CD14-positive monocyte (primary cell): ENCODE measurements around the gene CACNA1C. TPM values are rescaled to one million over a fixed set of nuclear protein-coding genes. Genes with fewer than 3 reads are reported as not detected.

Source experiments
- DNase-seq, 3 donors: peaks; one replicate each; pipeline ENCODE4 v3.0.0-alpha.2; 2011 to 2022
- H2AFZ ChIP-seq: 2 replicates; pipeline ENCODE4 v1.6.0; 2012; ENCODE audit warnings: mild to moderate bottlenecking, low read depth, low read length, inconsistent platforms; ENCODE audit not compliant: insufficient read depth, poor library complexity, severe bottlenecking
- H3K27ac ChIP-seq, 2 donors: 1 replicate in 1 of 2; 2 replicates in 1 of 2; pipeline ENCODE4 v1.5.1; 2012 to 2013; ENCODE audit warnings: low read length in 2 of 2, control low read depth in 1 of 2, inconsistent platforms in 1 of 2, low read depth in 1 of 2, mild to moderate bottlenecking in 1 of 2
- H3K27me3 ChIP-seq, 2 donors: one replicate each; pipeline versions ENCODE4 v1.6.0 to v1.6.1; 2011 to 2013; ENCODE audit warnings: low read length in 2 of 2; ENCODE audit not compliant: control insufficient read depth in 2 of 2, insufficient read depth in 2 of 2
- H3K36me3 ChIP-seq, 2 donors: replicated peaks in 1 of 2; 1 replicate in 1 of 2; 2 replicates in 1 of 2; pipeline versions ENCODE4 v1.5.1 to v1.6.1; 2012 to 2013; ENCODE audit warnings: low read length in 2 of 2, control low read depth in 1 of 2, inconsistent platforms in 1 of 2, mild to moderate bottlenecking in 1 of 2; ENCODE audit not compliant: insufficient read depth in 2 of 2, control insufficient read depth in 1 of 2
- H3K4me1 ChIP-seq, 2 donors: 1 replicate in 1 of 2; 2 replicates in 1 of 2; pipeline versions ENCODE4 v1.5.1 to v1.6.1; 2012 to 2013; ENCODE audit warnings: low read length in 2 of 2, control low read depth in 1 of 2, inconsistent platforms in 1 of 2, mild to moderate bottlenecking in 1 of 2, moderate library complexity in 1 of 2; ENCODE audit not compliant: insufficient read depth in 2 of 2, control insufficient read depth in 1 of 2
- H3K4me2 ChIP-seq: replicated peaks from 2 replicates; pipeline ENCODE3; 2012; ENCODE audit warnings: low read length, moderate library complexity, mild to moderate bottlenecking; ENCODE audit not compliant: poor library complexity, severe bottlenecking; ENCODE audit errors: extremely low read depth
- H3K4me3 ChIP-seq, 3 experiments: fragments of 200-600 bp in 1 of 3; sonication (generic) in 1 of 3; replicated peaks in 1 of 3; 1 replicate in 2 of 3; 2 replicates in 1 of 3; pipeline ENCODE4 v1.5.1; 2011 to 2013; ENCODE audit warnings: low read length in 3 of 3, mild to moderate bottlenecking in 3 of 3, control low read depth in 2 of 3, low read depth in 2 of 3, inconsistent platforms in 1 of 3, moderate library complexity in 1 of 3
- H3K79me2 ChIP-seq: 2 replicates; pipeline ENCODE4 v1.6.0; 2012; ENCODE audit warnings: mild to moderate bottlenecking, control low read depth, inconsistent platforms, low read length, moderate library complexity; ENCODE audit not compliant: insufficient read depth
- H3K9ac ChIP-seq: 2 replicates; pipeline ENCODE4 v1.6.0; 2017; ENCODE audit warnings: low read length, mild to moderate bottlenecking; ENCODE audit not compliant: insufficient read depth, poor library complexity, severe bottlenecking
- H3K9me3 ChIP-seq, 2 donors: replicated peaks in 1 of 2; 1 replicate in 1 of 2; 2 replicates in 1 of 2; pipeline versions ENCODE4 v1.5.1 to v1.6.1; 2012 to 2013; ENCODE audit warnings: low read length in 2 of 2, control low read depth in 1 of 2; ENCODE audit not compliant: control insufficient read depth in 1 of 2, insufficient read depth in 1 of 2
- H4K20me1 ChIP-seq: 2 replicates; pipeline ENCODE4 v1.6.0; 2012; ENCODE audit warnings: mild to moderate bottlenecking, low read length, control low read depth, moderate library complexity; ENCODE audit not compliant: insufficient read depth
- H3K27ac Mint-ChIP-seq, 7 donors: one replicate each; pipeline ENCODE4 v1.8.0; 2020; ENCODE audit warnings: mild to moderate bottlenecking in 7 of 7, mixed read lengths in 7 of 7, moderate library complexity in 6 of 7, inconsistent platforms in 2 of 7
- H3K27me3 Mint-ChIP-seq, 3 donors: one replicate each; pipeline ENCODE4 v1.8.0; 2021 to 2022; ENCODE audit warnings: low read depth in 3 of 3, mild to moderate bottlenecking in 3 of 3, mixed read lengths in 3 of 3, moderate library complexity in 3 of 3, inconsistent platforms in 1 of 3
- H3K36me3 Mint-ChIP-seq, 2 donors: one replicate each; pipeline ENCODE4 v1.8.0; 2020; ENCODE audit warnings: mixed read lengths in 2 of 2, inconsistent platforms in 1 of 2, mild to moderate bottlenecking in 1 of 2
- H3K4me1 Mint-ChIP-seq: one replicate; pipeline ENCODE4 v1.8.0; 2020; ENCODE audit warnings: mild to moderate bottlenecking, mixed read lengths
- H3K4me3 Mint-ChIP-seq, 2 donors: one replicate each; pipeline ENCODE4 v1.8.0; 2020; ENCODE audit warnings: mild to moderate bottlenecking in 2 of 2, mixed read lengths in 2 of 2, moderate library complexity in 1 of 2
- H3K9me3 Mint-ChIP-seq, 7 donors: one replicate each; pipeline ENCODE4 v1.8.0; 2020 to 2022; ENCODE audit warnings: mixed read lengths in 7 of 7, mild to moderate bottlenecking in 6 of 7, moderate library complexity in 6 of 7, inconsistent platforms in 2 of 7
- WGBS: methylation state at CpG from one replicate; pipeline ENCODE4 v1.1.5; 2013; ENCODE audit warnings: missing lambda C conversion rate; ENCODE audit not compliant: insufficient coverage; 5-methylcytosine and 5-hydroxymethylcytosine counted together
- intact Hi-C, 2 donors: fragments of 100-400 bp; cut with micrococcal nuclease; formaldehyde crosslinking; loops; one replicate each; pipeline versions ENCODE4 v1.15.0 to v1.15.1; 2023
- polyA plus RNA-seq, 3 donors: library from polyadenylated mRNA; depleted of rRNA in 1 of 3; unstranded in 2 of 3; stranded (reverse) in 1 of 3; fragments of 300-500 nt in 2 of 3; fragments of >200 nt in 1 of 3; fragmentation: Illumina TruSeq in 2 of 3; gene quantifications; 1 replicate in 2 of 3; 2 replicates in 1 of 3; pipeline ENCODE4 v1.2.3, GENCODE V29; 2012 to 2021
- TF ChIP-seq, protein P1 (sequence below): fragments of 200-600 bp; IDR thresholded peaks from one replicate; pipeline ENCODE4 v1.8.0; 2022; ENCODE audit warnings: antibody characterized with exemption, mild to moderate bottlenecking

CACNA1C gene
- polyA plus RNA-seq, 3 donors = not detected

- Histone ChIP-seq H3K9ac (no peak overlapping the region), H2AFZ (no peak overlapping the region), H3K4me3 (no peak overlapping the region), H4K20me1 (no peaks in the 10 kb centered on the region), H3K27ac (no peak overlapping the region), H3K36me3 (no peaks in the 10 kb centered on the region), H3K27me3 (peaks cover 6 to 13% of the 10 kb centered on the region in 2 donors), H3K4me1 (peaks cover 21 to 26% of the 10 kb centered on the region in 2 donors), H3K4me2 (no peak overlapping the region), H3K79me2 (no peaks in the 10 kb centered on the region), H3K9me3 (no peaks in the 10 kb centered on the region)
- Mint-ChIP-seq H3K4me3 (no peak overlapping the region), H3K9me3 (peaks cover 0 to 2% (median 0%) of the 10 kb centered on the region in 7 donors), H3K27ac (no peak overlapping the region), H3K4me1 (peaks cover 25% of the 10 kb centered on the region), H3K27me3 (peaks cover 21 to 32% (median 25%) of the 10 kb centered on the region in 3 donors), H3K36me3 (no peaks in the 10 kb centered on the region)
- 100% methylated on average over 2 of the region's 9 CpGs for WGBS
- intact Hi-C loops = no loop called here
- TF ChIP-seq, protein P1, sequence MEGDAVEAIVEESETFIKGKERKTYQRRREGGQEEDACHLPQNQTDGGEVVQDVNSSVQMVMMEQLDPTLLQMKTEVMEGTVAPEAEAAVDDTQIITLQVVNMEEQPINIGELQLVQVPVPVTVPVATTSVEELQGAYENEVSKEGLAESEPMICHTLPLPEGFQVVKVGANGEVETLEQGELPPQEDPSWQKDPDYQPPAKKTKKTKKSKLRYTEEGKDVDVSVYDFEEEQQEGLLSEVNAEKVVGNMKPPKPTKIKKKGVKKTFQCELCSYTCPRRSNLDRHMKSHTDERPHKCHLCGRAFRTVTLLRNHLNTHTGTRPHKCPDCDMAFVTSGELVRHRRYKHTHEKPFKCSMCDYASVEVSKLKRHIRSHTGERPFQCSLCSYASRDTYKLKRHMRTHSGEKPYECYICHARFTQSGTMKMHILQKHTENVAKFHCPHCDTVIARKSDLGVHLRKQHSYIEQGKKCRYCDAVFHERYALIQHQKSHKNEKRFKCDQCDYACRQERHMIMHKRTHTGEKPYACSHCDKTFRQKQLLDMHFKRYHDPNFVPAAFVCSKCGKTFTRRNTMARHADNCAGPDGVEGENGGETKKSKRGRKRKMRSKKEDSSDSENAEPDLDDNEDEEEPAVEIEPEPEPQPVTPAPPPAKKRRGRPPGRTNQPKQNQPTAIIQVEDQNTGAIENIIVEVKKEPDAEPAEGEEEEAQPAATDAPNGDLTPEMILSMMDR = no peak
- no peak for DNase-seq
These were observed 636.6 kb downstream of the CACNA1C start for GRCh38 chr12:2689393-2689792.

- H3K27ac Mint-ChIP-seq = peak overlapping the region in 1 of 7 donors; percentile 8
- 84% methylated on average over 8 of the region's 8 CpGs for WGBS
- H3K4me3 Mint-ChIP-seq = no peak overlapping the region
- Histone ChIP-seq H3K4me2 (no peak overlapping the region), H3K27me3 (peaks cover 6 to 13% of the 10 kb centered on the region in 2 donors), H3K4me1 (peaks cover 21 to 26% of the 10 kb centered on the region in 2 donors), H4K20me1 (no peaks in the 10 kb centered on the region), H3K4me3 (no peak overlapping the region), H3K9ac (no peak overlapping the region), H3K9me3 (no peaks in the 10 kb centered on the region), H3K27ac (no peak overlapping the region), H2AFZ (no peak overlapping the region), H3K36me3 (no peaks in the 10 kb centered on the region), H3K79me2 (no peaks in the 10 kb centered on the region)
- no peaks in the 10 kb centered on the region for H3K36me3 Mint-ChIP-seq
- H3K27me3 Mint-ChIP-seq = peaks cover 22 to 32% (median 24%) of the 10 kb centered on the region in 3 donors
- intact Hi-C loops = no loop called here
- peaks cover 0 to 2% (median 0%) of the 10 kb centered on the region in 7 donors for H3K9me3 Mint-ChIP-seq
- DNase-seq = no peak
- peaks cover 25% of the 10 kb centered on the region for H3K4me1 Mint-ChIP-seq
- TF ChIP-seq, protein P1 = no peak
These were observed 637.1 kb downstream of the CACNA1C start for GRCh38 chr12:2689879-2690278.
